GM12878 (cell line): ENCODE data around the gene NFKBIZ. TPM values are rescaled to one million over a fixed set of nuclear protein-coding genes. Genes with fewer than 3 reads are reported as not detected.

Experiments
- ATAC-seq: fragments of 200-7000 bp; cut with Tn5 transposase; 3 replicates; pipeline ENCODE4 v1.9.1; 2020; ENCODE audit warnings: mild to moderate bottlenecking, moderate library complexity
- BruUV-seq: library from RNA; stranded (reverse); fragments of 400-500 nt; replicated peaks from 2 replicates; lab custom pipeline; 2021; lab: Mats Ljungman, UMichigan
- CTCF ChIA-PET: fragments of 300-600 bp; sonication (Branson Sonifier 250); formaldehyde crosslinking; extraction: SDS; loops from one replicate; lab custom pipeline; 2021; ENCODE audit warnings: inconsistent platforms; lab: Yijun Ruan, JAX
- POLR2A ChIA-PET: fragments of 350-600 bp; formaldehyde crosslinking; extraction: SDS; loops from one replicate; lab custom pipeline; 2021; ENCODE audit warnings: inconsistent platforms; lab: Charles Lee
- RAD21 ChIA-PET: fragments of 300-600 bp; sonication (Branson Sonifier 250); formaldehyde crosslinking; loops from one replicate; lab custom pipeline; 2023; ENCODE audit warnings: antibody characterized with exemption; ENCODE audit not compliant: unreplicated experiment; lab: Charles Lee
- SMC1A ChIA-PET: fragments of 300-600 bp; sonication (Branson Sonifier 250); formaldehyde crosslinking; loops from one replicate; lab custom pipeline; 2023; ENCODE audit not compliant: unreplicated experiment, uncharacterized antibody; lab: Charles Lee
- DNase-seq: peaks from one replicate; pipeline ENCODE4 v3.0.0-alpha.2; 2011; ENCODE audit warnings: low read depth, low spot score
- FAIRE-seq: peaks from 3 replicates; lab custom pipeline; 2011; peaks lifted over from hg19 to GRCh38; lab: Jason Lieb, UNC
- H2AFZ ChIP-seq: 2 replicates; pipeline ENCODE4 v1.6.0; 2011; ENCODE audit warnings: low read depth, low read length, control low read depth; ENCODE audit not compliant: control insufficient read depth
- H3K27ac ChIP-seq: 2 replicates; pipeline ENCODE4 v1.5.1; 2011; ENCODE audit warnings: control low read depth; ENCODE audit not compliant: control insufficient read depth, insufficient read depth
- H3K27me3 ChIP-seq, 2 experiments: replicated peaks in 1 of 2; 2 replicates each; pipeline versions ENCODE4 v1.6.0 to v1.6.1; 2011; ENCODE audit warnings: low read length in 1 of 2; ENCODE audit not compliant: control insufficient read depth in 2 of 2, insufficient read depth in 2 of 2
- H3K36me3 ChIP-seq, 2 experiments: 2 replicates each; pipeline ENCODE4 v1.5.1; 2011; ENCODE audit warnings: low read length in 1 of 2; ENCODE audit not compliant: control insufficient read depth in 2 of 2, insufficient read depth in 2 of 2
- H3K4me1 ChIP-seq: 2 replicates; pipeline ENCODE4 v1.6.1; 2011; ENCODE audit warnings: mild to moderate bottlenecking, low read length, moderate library complexity, mixed read lengths; ENCODE audit not compliant: control insufficient read depth, insufficient read depth
- H3K4me2 ChIP-seq: 2 replicates; pipeline ENCODE4 v1.6.0; 2011; ENCODE audit warnings: control low read depth; ENCODE audit not compliant: control insufficient read depth, insufficient read depth
- H3K4me3 ChIP-seq: fragments of 200-600 bp; sonication (generic); 2 replicates; pipeline ENCODE4 v1.5.1; 2016
- H3K79me2 ChIP-seq: 2 replicates; pipeline ENCODE4 v1.6.0; 2011; ENCODE audit warnings: low read length; ENCODE audit not compliant: control insufficient read depth, insufficient read depth
- H3K9ac ChIP-seq: 2 replicates; pipeline ENCODE4 v1.8.0; 2011; ENCODE audit warnings: low read length, control low read depth, mixed read lengths; ENCODE audit not compliant: control insufficient read depth, insufficient read depth
- H3K9me3 ChIP-seq: replicated peaks from 3 replicates; pipeline ENCODE4 v1.5.1; 2011; ENCODE audit warnings: mild to moderate bottlenecking, low read length; ENCODE audit not compliant: control insufficient read depth, insufficient read depth
- H4K20me1 ChIP-seq: 2 replicates; pipeline ENCODE4 v1.6.0; 2011; ENCODE audit not compliant: control insufficient read depth, insufficient read depth
- BCL11A ChIP-seq: IDR thresholded peaks from 2 replicates; pipeline ENCODE4 v1.6.1; 2011; ENCODE audit warnings: low read depth, low read length
- BMI1 ChIP-seq: fragments of 450-650 bp; IDR thresholded peaks from 2 replicates; pipeline ENCODE4 v1.6.1; 2016; ENCODE audit warnings: mild to moderate bottlenecking, moderate library complexity, borderline replicate concordance
- CHD2 ChIP-seq: IDR thresholded peaks from 2 replicates; pipeline ENCODE4 v1.6.1; 2011; ENCODE audit warnings: low read depth, low read length, improper control_type of control experiment, borderline replicate concordance
- CREM ChIP-seq: IDR thresholded peaks from 2 replicates; pipeline ENCODE4 v1.6.1; 2014; ENCODE audit warnings: antibody characterized with exemption, low read depth
- EZH2 ChIP-seq: IDR thresholded peaks from 2 replicates; pipeline ENCODE4 v1.6.1; 2012; ENCODE audit warnings: low read depth, mild to moderate bottlenecking, control low read depth, inconsistent platforms, low read length, borderline replicate concordance; ENCODE audit not compliant: control insufficient read depth
- LARP7 ChIP-seq: fragments of 450-650 bp; IDR thresholded peaks from 2 replicates; pipeline ENCODE4 v1.6.1; 2017; ENCODE audit warnings: mild to moderate bottlenecking
- POLR2AphosphoS2 ChIP-seq: IDR thresholded peaks from 2 replicates; pipeline ENCODE4 v1.6.1; 2011; ENCODE audit warnings: low read depth, mild to moderate bottlenecking, low read length, improper control_type of control experiment, moderate library complexity
- SMC3 ChIP-seq: IDR thresholded peaks from 2 replicates; pipeline ENCODE4 v1.6.1; 2011; ENCODE audit warnings: low read length, improper control_type of control experiment, borderline replicate concordance
- SUZ12 ChIP-seq: fragments of 200-600 bp; sonication (generic); IDR thresholded peaks from one replicate; pipeline ENCODE4 v1.6.1; 2018; ENCODE audit warnings: antibody characterized with exemption, mild to moderate bottlenecking; ENCODE audit not compliant: unreplicated experiment
- ZNF274 ChIP-seq: IDR thresholded peaks from one replicate; pipeline ENCODE4 v1.8.0; 2011; ENCODE audit not compliant: insufficient read length, insufficient read depth
- WGBS: methylation state at CpG from one replicate; pipeline ENCODE4 v1.1.6; 2016; ENCODE audit warnings: low lambda C conversion rate; ENCODE audit not compliant: insufficient replicate concordance, insufficient coverage; ENCODE audit errors: missing lambda C conversion rate; 5-methylcytosine and 5-hydroxymethylcytosine counted together
- in situ Hi-C: fragments of 300-500 bp; cut with MboI; formaldehyde crosslinking; loops from 9 replicates; pipeline ENCODE4 v1.14.3; 2018; ENCODE audit warnings: mixed read lengths
- intact Hi-C: fragments of 100-400 bp; cut with micrococcal nuclease; formaldehyde crosslinking; loops from one replicate; pipeline ENCODE4 v1.14.2; 2022; ENCODE audit not compliant: unreplicated experiment
- polyA plus RNA-seq, 11 experiments: library from polyadenylated mRNA; depleted of rRNA in 4 of 11; unstranded in 6 of 11; stranded (reverse) in 5 of 11; fragments of >200 nt; fragmentation: Nextera tagmentation in 4 of 11; fragmentation: Illumina TruSeq in 1 of 11; extraction: Ambion mirVana in 4 of 11; extraction: Trizol in 1 of 11; gene quantifications; 1 replicate in 1 of 11; 2 replicates in 10 of 11; pipeline versions ENCODE4 v1.2.1 to v1.2.3, GENCODE V29; 2011 to 2016; ENCODE audit warnings: inconsistent platforms in 2 of 11, missing spikeins in 2 of 11, low read depth in 1 of 11
- total RNA-seq, 4 experiments: library from RNA; depleted of rRNA in 3 of 4; stranded (reverse); fragments of >200 nt in 3 of 4; fragmentation: Illumina TruSeq in 1 of 4; extraction: Trizol in 1 of 4; gene quantifications; 2 replicates each; pipeline versions ENCODE4 v1.2.1 to v1.2.3, GENCODE V29; 2013 to 2021
- TF ChIP-seq, protein P1 (sequence below): fragments of 450-650 bp; formaldehyde crosslinking; IDR thresholded peaks from 2 replicates; pipeline ENCODE4 v1.5.0; 2022; ENCODE audit warnings: mild to moderate bottlenecking, missing genetic modification characterization
- TF ChIP-seq, protein P2 (sequence below): fragments of 450-650 bp; IDR thresholded peaks from 2 replicates; pipeline ENCODE4 v1.6.1; 2017; ENCODE audit warnings: low read depth, mild to moderate bottlenecking, moderate library complexity
- TF ChIP-seq, protein P3 (sequence below): fragments of 450-650 bp; IDR thresholded peaks from 2 replicates; pipeline ENCODE4 v1.6.1; 2018; ENCODE audit warnings: borderline replicate concordance, mild to moderate bottlenecking; ENCODE audit not compliant: partially characterized antibody

The NFKBIZ gene
- total and polyA plus RNA-seq, 10 of the 15 experiments (the other 5 are each of a cell fraction or from before 2014, with no cell fraction given): 6.3 to 53.8 (median 17.3) TPM

DNA sequence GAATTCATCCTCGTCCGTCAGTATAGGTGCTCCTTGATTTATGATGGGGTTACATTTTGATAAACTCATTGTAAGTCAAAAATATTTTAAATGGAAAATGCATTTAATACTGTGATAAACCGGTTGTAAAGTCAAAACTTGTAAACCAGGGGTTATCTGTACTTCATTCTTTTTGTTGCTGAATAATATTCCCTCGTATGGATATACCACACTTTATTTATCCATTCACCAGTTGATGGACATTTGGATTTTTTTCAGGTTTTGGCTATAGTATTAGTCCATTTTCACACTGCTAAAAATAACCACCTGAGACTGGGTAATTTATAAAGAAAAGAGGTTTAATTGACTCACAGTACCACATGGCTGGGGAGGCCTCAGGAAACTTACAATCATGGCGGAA is 47.7 kb downstream of the NFKBIZ start (continued):
- no peak for TF ChIP-seq BMI1

DNA sequence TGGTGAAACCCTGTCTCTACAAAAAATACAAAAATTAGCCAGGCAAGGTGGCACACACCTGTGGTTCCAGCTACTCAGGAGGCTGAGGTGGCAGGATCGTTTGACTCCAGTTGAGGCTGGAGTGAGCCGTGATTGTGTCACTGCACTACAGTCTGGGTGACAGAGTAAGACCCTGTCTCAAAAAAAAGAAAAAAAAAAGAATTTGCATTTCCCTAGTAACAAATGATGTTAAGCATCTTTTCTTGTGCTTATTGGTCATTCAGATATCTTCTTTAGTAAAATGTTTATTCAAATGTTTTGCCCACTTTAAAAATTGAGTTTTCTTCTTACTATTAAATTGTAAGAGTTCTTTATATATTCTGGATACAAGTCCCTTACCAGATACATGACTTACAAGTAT is 48.7 kb downstream of the NFKBIZ start:
- H3K79me2 ChIP-seq: no peaks in the 10 kb centered on the region
- no peak overlapping the region for H2AFZ ChIP-seq
- DNase-seq: no peak
- intact Hi-C loops: loop anchor here (1.0 to 2.0 kb wide), 5 partner anchors 38 to 140 kb away; no protein-coding TSS in a partner anchor
- peaks cover 8% of the 10 kb centered on the region for H3K9me3 ChIP-seq
- RAD21 ChIA-PET: interaction anchor here (0.6 to 2.0 kb wide), 7 partner anchors 37 to 327 kb away, joined by 3 to 5 read pairs (median 3); no protein-coding TSS in a partner anchor
- no peak overlapping the region for H3K4me3 ChIP-seq
- SMC1A ChIA-PET: interaction anchor here (1.0 to 1.4 kb wide), 4 partner anchors 37 to 331 kb away, joined by 3 to 5 read pairs (median 4); no protein-coding TSS in a partner anchor
- no peaks in the 10 kb centered on the region for H3K27me3 ChIP-seq
- FAIRE-seq: no peak
- POLR2A ChIA-PET: interaction anchor here (0.7 to 3.8 kb wide), 3 partner anchors 38 to 69 kb away, joined by 4 to 28 read pairs (median 4); no protein-coding TSS in a partner anchor
- WGBS: 100% methylated on average over 2 of the region's 2 CpGs
- no peaks in the 10 kb centered on the region for H3K36me3 ChIP-seq
- peak; percentile 29; the same call in 2 of the 3 replicates for ATAC-seq
- H3K4me1 ChIP-seq: peaks cover 26% of the 10 kb centered on the region
- BruUV-seq: no TSS peak
- in situ Hi-C loops: no loop called here
- H3K4me2 ChIP-seq: no peak overlapping the region
- H3K27ac ChIP-seq: no peak overlapping the region; the same call in 1 of the 2 replicates
- CTCF ChIA-PET: interaction anchor here (1.2 kb wide), 1 partner anchor 327 kb away, joined by 4 read pairs; no protein-coding TSS in a partner anchor
- no peak overlapping the region for H3K9ac ChIP-seq
- H4K20me1 ChIP-seq: no peaks in the 10 kb centered on the region
- TF ChIP-seq CHD2 (no peak), POLR2AphosphoS2 (no peak), CREM (peak; percentile 30; the same call in 1 of the 2 replicates), BCL11A (no peak), LARP7 (no peak), SUZ12 (no peak), ZNF274 (no peak), EZH2 (no peak), SMC3 (no peak)
- TF ChIP-seq, protein P1, sequence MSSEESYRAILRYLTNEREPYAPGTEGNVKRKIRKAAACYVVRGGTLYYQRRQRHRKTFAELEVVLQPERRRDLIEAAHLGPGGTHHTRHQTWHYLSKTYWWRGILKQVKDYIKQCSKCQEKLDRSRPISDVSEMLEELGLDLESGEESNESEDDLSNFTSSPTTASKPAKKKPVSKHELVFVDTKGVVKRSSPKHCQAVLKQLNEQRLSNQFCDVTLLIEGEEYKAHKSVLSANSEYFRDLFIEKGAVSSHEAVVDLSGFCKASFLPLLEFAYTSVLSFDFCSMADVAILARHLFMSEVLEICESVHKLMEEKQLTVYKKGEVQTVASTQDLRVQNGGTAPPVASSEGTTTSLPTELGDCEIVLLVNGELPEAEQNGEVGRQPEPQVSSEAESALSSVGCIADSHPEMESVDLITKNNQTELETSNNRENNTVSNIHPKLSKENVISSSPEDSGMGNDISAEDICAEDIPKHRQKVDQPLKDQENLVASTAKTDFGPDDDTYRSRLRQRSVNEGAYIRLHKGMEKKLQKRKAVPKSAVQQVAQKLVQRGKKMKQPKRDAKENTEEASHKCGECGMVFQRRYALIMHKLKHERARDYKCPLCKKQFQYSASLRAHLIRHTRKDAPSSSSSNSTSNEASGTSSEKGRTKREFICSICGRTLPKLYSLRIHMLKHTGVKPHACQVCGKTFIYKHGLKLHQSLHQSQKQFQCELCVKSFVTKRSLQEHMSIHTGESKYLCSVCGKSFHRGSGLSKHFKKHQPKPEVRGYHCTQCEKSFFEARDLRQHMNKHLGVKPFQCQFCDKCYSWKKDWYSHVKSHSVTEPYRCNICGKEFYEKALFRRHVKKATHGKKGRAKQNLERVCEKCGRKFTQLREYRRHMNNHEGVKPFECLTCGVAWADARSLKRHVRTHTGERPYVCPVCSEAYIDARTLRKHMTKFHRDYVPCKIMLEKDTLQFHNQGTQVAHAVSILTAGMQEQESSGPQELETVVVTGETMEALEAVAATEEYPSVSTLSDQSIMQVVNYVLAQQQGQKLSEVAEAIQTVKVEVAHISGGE (CRISPR knock-in tag): no peak
- TF ChIP-seq, protein P2, sequence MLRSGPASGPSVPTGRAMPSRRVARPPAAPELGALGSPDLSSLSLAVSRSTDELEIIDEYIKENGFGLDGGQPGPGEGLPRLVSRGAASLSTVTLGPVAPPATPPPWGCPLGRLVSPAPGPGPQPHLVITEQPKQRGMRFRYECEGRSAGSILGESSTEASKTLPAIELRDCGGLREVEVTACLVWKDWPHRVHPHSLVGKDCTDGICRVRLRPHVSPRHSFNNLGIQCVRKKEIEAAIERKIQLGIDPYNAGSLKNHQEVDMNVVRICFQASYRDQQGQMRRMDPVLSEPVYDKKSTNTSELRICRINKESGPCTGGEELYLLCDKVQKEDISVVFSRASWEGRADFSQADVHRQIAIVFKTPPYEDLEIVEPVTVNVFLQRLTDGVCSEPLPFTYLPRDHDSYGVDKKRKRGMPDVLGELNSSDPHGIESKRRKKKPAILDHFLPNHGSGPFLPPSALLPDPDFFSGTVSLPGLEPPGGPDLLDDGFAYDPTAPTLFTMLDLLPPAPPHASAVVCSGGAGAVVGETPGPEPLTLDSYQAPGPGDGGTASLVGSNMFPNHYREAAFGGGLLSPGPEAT: no peak
- TF ChIP-seq, protein P3, sequence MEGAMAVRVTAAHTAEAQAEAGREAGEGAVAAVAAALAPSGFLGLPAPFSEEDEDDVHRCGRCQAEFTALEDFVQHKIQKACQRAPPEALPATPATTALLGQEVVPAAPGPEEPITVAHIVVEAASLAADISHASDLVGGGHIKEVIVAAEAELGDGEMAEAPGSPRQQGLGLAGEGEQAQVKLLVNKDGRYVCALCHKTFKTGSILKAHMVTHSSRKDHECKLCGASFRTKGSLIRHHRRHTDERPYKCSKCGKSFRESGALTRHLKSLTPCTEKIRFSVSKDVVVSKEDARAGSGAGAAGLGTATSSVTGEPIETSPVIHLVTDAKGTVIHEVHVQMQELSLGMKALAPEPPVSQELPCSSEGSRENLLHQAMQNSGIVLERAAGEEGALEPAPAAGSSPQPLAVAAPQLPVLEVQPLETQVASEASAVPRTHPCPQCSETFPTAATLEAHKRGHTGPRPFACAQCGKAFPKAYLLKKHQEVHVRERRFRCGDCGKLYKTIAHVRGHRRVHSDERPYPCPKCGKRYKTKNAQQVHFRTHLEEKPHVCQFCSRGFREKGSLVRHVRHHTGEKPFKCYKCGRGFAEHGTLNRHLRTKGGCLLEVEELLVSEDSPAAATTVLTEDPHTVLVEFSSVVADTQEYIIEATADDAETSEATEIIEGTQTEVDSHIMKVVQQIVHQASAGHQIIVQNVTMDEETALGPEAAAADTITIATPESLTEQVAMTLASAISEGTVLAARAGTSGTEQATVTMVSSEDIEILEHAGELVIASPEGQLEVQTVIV: no peak
